HepG2 (cell line): ENCODE measurements around the gene RPS5. TPM values are rescaled to one million over a fixed set of nuclear protein-coding genes. Genes with fewer than 3 reads are reported as not detected.

Experiments used
- ARID2 ChIP-seq: sonication (generic); formaldehyde crosslinking; IDR thresholded peaks from 2 replicates; pipeline ENCODE4 v1.8.1; 2022; ENCODE audit warnings: mild to moderate bottlenecking, missing genetic modification reagents, borderline replicate concordance
- CENPT ChIP-seq: sonication (generic); formaldehyde crosslinking; IDR thresholded peaks from 2 replicates; pipeline ENCODE4 v1.8.0; 2022; ENCODE audit warnings: low read depth, mild to moderate bottlenecking, moderate library complexity, missing genetic modification reagents
- DNMT1 ChIP-seq: sonication (generic); formaldehyde crosslinking; IDR thresholded peaks from 2 replicates; pipeline ENCODE4 v1.5.1; 2020; ENCODE audit warnings: mild to moderate bottlenecking, missing genetic modification reagents
- DNMT3B ChIP-seq: conservative IDR thresholded peaks from 2 replicates; pipeline ENCODE4 v1.6.1; 2016; ENCODE audit warnings: missing biosample characterization, control low read depth
- FOXP4 ChIP-seq: sonication (generic); formaldehyde crosslinking; IDR thresholded peaks from 2 replicates; pipeline ENCODE4 v1.4.0; 2020; ENCODE audit warnings: missing genetic modification reagents
- HIVEP1 ChIP-seq: sonication (generic); formaldehyde crosslinking; IDR thresholded peaks from 2 replicates; pipeline ENCODE4 v1.4.0; 2020; ENCODE audit warnings: mild to moderate bottlenecking, missing genetic modification reagents
- MEF2D ChIP-seq: sonication (generic); formaldehyde crosslinking; IDR thresholded peaks from 2 replicates; pipeline ENCODE4 v1.5.1; 2020; ENCODE audit warnings: mild to moderate bottlenecking, missing genetic modification reagents
- MEIS1 ChIP-seq: sonication (generic); formaldehyde crosslinking; IDR thresholded peaks from 2 replicates; pipeline ENCODE4 v1.9.0; 2021; ENCODE audit warnings: mild to moderate bottlenecking, missing genetic modification reagents, moderate library complexity, borderline replicate concordance
- MTERF4 ChIP-seq: sonication (generic); formaldehyde crosslinking; IDR thresholded peaks from 2 replicates; pipeline ENCODE4 v1.8.0; 2023; ENCODE audit warnings: mild to moderate bottlenecking, missing genetic modification reagents
- PAWR ChIP-seq: sonication (generic); formaldehyde crosslinking; IDR thresholded peaks from 2 replicates; pipeline ENCODE4 v1.4.0; 2020; ENCODE audit warnings: missing genetic modification reagents, mild to moderate bottlenecking, borderline replicate concordance
- PAX8 ChIP-seq: sonication (generic); formaldehyde crosslinking; IDR thresholded peaks from 2 replicates; pipeline ENCODE4 v1.8.0; 2022; ENCODE audit warnings: mild to moderate bottlenecking, missing genetic modification reagents, borderline replicate concordance
- PITX1 ChIP-seq: sonication (generic); formaldehyde crosslinking; IDR thresholded peaks from 2 replicates; pipeline ENCODE4 v1.5.1; 2020; ENCODE audit warnings: mild to moderate bottlenecking, missing genetic modification reagents
- PPARG ChIP-seq: conservative IDR thresholded peaks from 2 replicates; pipeline ENCODE4 v1.6.1; 2016; ENCODE audit warnings: missing biosample characterization, missing genetic modification reagents
- RNF219 ChIP-seq: sonication (generic); formaldehyde crosslinking; IDR thresholded peaks from 2 replicates; pipeline ENCODE4 v1.5.0; 2020; ENCODE audit warnings: mild to moderate bottlenecking, missing genetic modification reagents
- SRF ChIP-seq: IDR thresholded peaks from 2 replicates; pipeline ENCODE4 v1.6.1; 2011; ENCODE audit warnings: mild to moderate bottlenecking, low read depth, low read length, moderate library complexity
- TCF12 ChIP-seq, 2 experiments: fragments of 450-650 bp in 1 of 2; sonication (generic) in 1 of 2; formaldehyde crosslinking in 1 of 2; IDR thresholded peaks; 2 replicates each; pipeline versions ENCODE4 v1.6.1 to v1.8.0; 2017 to 2022; ENCODE audit warnings: antibody characterized with exemption in 1 of 2, mild to moderate bottlenecking in 1 of 2, missing genetic modification reagents in 1 of 2, moderate library complexity in 1 of 2
- TOE1 ChIP-seq: sonication (generic); formaldehyde crosslinking; IDR thresholded peaks from 2 replicates; pipeline ENCODE4 v1.4.0; 2020; ENCODE audit warnings: mild to moderate bottlenecking, missing genetic modification reagents
- TRIM22 ChIP-seq: fragments of 450-650 bp; IDR thresholded peaks from 2 replicates; pipeline ENCODE4 v1.6.1; 2017
- ZMYM3 ChIP-seq: sonication (generic); formaldehyde crosslinking; IDR thresholded peaks from 2 replicates; pipeline ENCODE4 v1.5.1; 2020; ENCODE audit warnings: mild to moderate bottlenecking, missing genetic modification reagents
- ZNF383 ChIP-seq: sonication (generic); formaldehyde crosslinking; IDR thresholded peaks from 2 replicates; pipeline ENCODE4 v1.4.0; 2020; ENCODE audit warnings: missing genetic modification reagents, mild to moderate bottlenecking, borderline replicate concordance
- ZNF484 ChIP-seq: sonication (generic); formaldehyde crosslinking; IDR thresholded peaks from 2 replicates; pipeline ENCODE4 v1.5.1; 2020; ENCODE audit warnings: mild to moderate bottlenecking, low read depth, missing genetic modification reagents, borderline replicate concordance
- ZNF530 ChIP-seq: sonication (generic); formaldehyde crosslinking; IDR thresholded peaks from 2 replicates; pipeline ENCODE4 v1.5.0; 2020; ENCODE audit warnings: low read depth, mild to moderate bottlenecking, missing genetic modification reagents
- polyA plus RNA-seq, 8 experiments: library from polyadenylated mRNA; depleted of rRNA in 3 of 8; stranded (reverse) in 7 of 8; unstranded in 1 of 8; fragments of >200 nt; fragmentation: Illumina TruSeq in 4 of 8; extraction: Trizol in 4 of 8; gene quantifications; 2 replicates each; pipeline versions ENCODE4 v1.2.1 to v1.2.3, GENCODE V29; 2011 to 2016; ENCODE audit warnings: low read depth in 4 of 8, missing spikeins in 1 of 8, mixed read lengths in 1 of 8; ENCODE audit not compliant: insufficient read depth in 1 of 8
- total RNA-seq, 5 experiments: library from RNA; depleted of rRNA; stranded (reverse); fragments of >200 nt; fragmentation: Illumina TruSeq; extraction: Trizol; gene quantifications; 2 replicates each; pipeline ENCODE4 v1.2.3, GENCODE V29; 2016; ENCODE audit warnings: low read depth in 1 of 5

The RPS5 gene
- total and polyA plus RNA-seq, 2 of the 13 experiments (the other 11 are each of a cell fraction or from before 2014, with no cell fraction given) = 1,544 to 4,408 TPM

- peak; percentile 12; the same call in 1 of the 2 replicates for TF ChIP-seq FOXP4 (CRISPR knock-in tag)
- TF ChIP-seq DNMT1 (CRISPR knock-in tag) = no peak; the same call in 1 of the 2 replicates
- TF ChIP-seq CENPT (CRISPR knock-in tag) = peak; percentile 75; the same call in 1 of the 2 replicates
- TF ChIP-seq PAWR (CRISPR knock-in tag) = 0 out of 2 replicates have a peak, but pooled peaks have one; percentile 61
- TF ChIP-seq ZNF383 (CRISPR knock-in tag) = peak; percentile 95; the same call in 1 of the 2 replicates
- peak; percentile 75; the same call in 1 of the 2 replicates for TF ChIP-seq HIVEP1 (CRISPR knock-in tag)
- no peak for TF ChIP-seq ZNF530
- TF ChIP-seq ZNF484 (CRISPR knock-in tag) = no peak
- TF ChIP-seq MTERF4 = peak; percentile 49; the same call in 1 of the 2 replicates
- TF ChIP-seq MEF2D (CRISPR knock-in tag) = no peak
- TF ChIP-seq ZMYM3 (CRISPR knock-in tag) = no peak
- 0 out of 2 replicates have a peak, but pooled peaks have one; percentile 37 for TF ChIP-seq SRF
- no peak for TF ChIP-seq ARID2 (CRISPR knock-in tag)
- TF ChIP-seq PPARG = no peak
- TF ChIP-seq PITX1 (CRISPR knock-in tag) = no peak; the same call in none of the 2 replicates
- TF ChIP-seq TRIM22 = no peak
- TF ChIP-seq TCF12 (IDR thresholded peaks at IDR 0.05) = no peak
- peak; percentile 81; the same call in 1 of the 2 replicates for TF ChIP-seq TCF12 (CRISPR knock-in tag; IDR thresholded peaks at IDR 0.05)
- TF ChIP-seq PAX8 (CRISPR knock-in tag) = no peak
- peak; percentile 71; the same call in 1 of the 2 replicates for TF ChIP-seq MEIS1
- no peak for TF ChIP-seq DNMT3B (CRISPR knock-in tag)
- no peak for TF ChIP-seq RNF219 (CRISPR knock-in tag)
- no peak for TF ChIP-seq TOE1
Measured at GRCh38 chr19:58408152-58409009, 21.3 kb downstream of the RPS5 start, which contains the start of gene ZNF584 (continued).
